HEK293 (cell line): ENCODE results near the gene PWP1.

Experiments
- GLIS1 ChIP-seq: fragments of 450-650 bp; formaldehyde crosslinking; IDR thresholded peaks from 2 replicates; pipeline ENCODE4 v1.5.1; 2016; ENCODE audit warnings: missing biosample characterization, missing genetic modification characterization
- ZFP3 ChIP-seq: fragments of 450-650 bp; formaldehyde crosslinking; IDR thresholded peaks from 2 replicates; pipeline ENCODE4 v1.5.1; 2016; ENCODE audit warnings: low read depth, missing biosample characterization, missing genetic modification characterization
- ZFP37 ChIP-seq: fragments of 450-650 bp; formaldehyde crosslinking; IDR thresholded peaks from 2 replicates; pipeline ENCODE4 v1.5.1; 2016; ENCODE audit warnings: missing biosample characterization, missing genetic modification characterization
- TF ChIP-seq, protein P1 (sequence below): fragments of 450-650 bp; formaldehyde crosslinking; IDR thresholded peaks from 2 replicates; pipeline ENCODE4 v1.5.1; 2016; ENCODE audit warnings: missing biosample characterization, missing genetic modification characterization, low read depth
- TF ChIP-seq, protein P2 (sequence below): fragments of 450-650 bp; formaldehyde crosslinking; IDR thresholded peaks from 2 replicates; pipeline ENCODE4 v1.5.1; 2016; ENCODE audit warnings: missing biosample characterization, missing genetic modification characterization

DNA sequence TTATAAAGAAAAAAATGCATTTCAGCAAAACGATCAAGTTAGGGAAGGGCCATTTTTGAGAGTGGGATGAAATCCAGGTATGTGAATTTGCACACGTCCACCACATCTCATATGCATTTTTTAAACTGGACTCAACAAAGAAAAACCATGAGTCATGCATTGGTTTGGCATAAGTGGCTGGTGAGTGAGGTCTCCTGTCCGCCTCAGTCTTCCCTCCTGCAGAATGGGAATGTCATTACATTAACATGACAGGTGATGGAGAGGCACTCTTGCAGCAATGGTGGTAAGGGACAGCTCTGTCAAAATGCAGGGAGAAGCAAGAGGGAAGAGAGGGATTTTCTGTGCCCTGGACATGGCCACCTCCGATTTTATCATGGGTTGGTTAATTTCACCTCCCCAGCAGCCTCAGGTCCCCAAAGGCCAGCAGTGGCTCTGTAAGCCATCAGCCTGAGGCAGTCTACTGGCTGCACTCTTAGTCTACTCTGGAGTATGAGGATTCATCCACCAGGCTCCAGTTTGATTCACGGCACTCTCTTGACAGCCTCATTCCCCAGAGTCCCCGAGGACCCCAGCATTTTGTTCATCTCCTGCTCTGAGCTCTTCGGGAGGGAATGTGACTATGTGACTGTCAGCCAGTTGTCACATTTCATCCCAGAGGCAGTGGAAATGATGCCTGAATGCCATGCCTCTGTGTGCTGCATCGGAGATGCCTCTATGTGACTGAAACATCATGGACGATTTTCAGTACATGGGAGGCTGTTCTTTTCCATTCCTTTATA, 17.1 kb upstream of the PWP1 start:
- TF ChIP-seq, protein P1, sequence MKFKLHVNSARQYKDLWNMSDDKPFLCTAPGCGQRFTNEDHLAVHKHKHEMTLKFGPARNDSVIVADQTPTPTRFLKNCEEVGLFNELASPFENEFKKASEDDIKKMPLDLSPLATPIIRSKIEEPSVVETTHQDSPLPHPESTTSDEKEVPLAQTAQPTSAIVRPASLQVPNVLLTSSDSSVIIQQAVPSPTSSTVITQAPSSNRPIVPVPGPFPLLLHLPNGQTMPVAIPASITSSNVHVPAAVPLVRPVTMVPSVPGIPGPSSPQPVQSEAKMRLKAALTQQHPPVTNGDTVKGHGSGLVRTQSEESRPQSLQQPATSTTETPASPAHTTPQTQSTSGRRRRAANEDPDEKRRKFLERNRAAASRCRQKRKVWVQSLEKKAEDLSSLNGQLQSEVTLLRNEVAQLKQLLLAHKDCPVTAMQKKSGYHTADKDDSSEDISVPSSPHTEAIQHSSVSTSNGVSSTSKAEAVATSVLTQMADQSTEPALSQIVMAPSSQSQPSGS (tag by site-specific recombination), result no peak
- TF ChIP-seq GLIS1 (tag by site-specific recombination) (no peak), ZFP37 (no peak), ZFP3 (tag by site-specific recombination) (no peak)
- TF ChIP-seq, protein P2, sequence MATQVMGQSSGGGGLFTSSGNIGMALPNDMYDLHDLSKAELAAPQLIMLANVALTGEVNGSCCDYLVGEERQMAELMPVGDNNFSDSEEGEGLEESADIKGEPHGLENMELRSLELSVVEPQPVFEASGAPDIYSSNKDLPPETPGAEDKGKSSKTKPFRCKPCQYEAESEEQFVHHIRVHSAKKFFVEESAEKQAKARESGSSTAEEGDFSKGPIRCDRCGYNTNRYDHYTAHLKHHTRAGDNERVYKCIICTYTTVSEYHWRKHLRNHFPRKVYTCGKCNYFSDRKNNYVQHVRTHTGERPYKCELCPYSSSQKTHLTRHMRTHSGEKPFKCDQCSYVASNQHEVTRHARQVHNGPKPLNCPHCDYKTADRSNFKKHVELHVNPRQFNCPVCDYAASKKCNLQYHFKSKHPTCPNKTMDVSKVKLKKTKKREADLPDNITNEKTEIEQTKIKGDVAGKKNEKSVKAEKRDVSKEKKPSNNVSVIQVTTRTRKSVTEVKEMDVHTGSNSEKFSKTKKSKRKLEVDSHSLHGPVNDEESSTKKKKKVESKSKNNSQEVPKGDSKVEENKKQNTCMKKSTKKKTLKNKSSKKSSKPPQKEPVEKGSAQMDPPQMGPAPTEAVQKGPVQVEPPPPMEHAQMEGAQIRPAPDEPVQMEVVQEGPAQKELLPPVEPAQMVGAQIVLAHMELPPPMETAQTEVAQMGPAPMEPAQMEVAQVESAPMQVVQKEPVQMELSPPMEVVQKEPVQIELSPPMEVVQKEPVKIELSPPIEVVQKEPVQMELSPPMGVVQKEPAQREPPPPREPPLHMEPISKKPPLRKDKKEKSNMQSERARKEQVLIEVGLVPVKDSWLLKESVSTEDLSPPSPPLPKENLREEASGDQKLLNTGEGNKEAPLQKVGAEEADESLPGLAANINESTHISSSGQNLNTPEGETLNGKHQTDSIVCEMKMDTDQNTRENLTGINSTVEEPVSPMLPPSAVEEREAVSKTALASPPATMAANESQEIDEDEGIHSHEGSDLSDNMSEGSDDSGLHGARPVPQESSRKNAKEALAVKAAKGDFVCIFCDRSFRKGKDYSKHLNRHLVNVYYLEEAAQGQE, result no peak
